ENCODE measurements around the gene ABHD16A.

Gene ABHD16A

GRCh38 chr6:31660381-31661261 is 42.5 kb downstream of the ABHD16A start, which contains the start of gene C6orf47:
Gene C6orf47, minus strand, starts transcription at chr6:31660778. Its CDS starts 831 bp downstream, at chr6:31659947.
- FAIRE-seq: no peak

DNA sequence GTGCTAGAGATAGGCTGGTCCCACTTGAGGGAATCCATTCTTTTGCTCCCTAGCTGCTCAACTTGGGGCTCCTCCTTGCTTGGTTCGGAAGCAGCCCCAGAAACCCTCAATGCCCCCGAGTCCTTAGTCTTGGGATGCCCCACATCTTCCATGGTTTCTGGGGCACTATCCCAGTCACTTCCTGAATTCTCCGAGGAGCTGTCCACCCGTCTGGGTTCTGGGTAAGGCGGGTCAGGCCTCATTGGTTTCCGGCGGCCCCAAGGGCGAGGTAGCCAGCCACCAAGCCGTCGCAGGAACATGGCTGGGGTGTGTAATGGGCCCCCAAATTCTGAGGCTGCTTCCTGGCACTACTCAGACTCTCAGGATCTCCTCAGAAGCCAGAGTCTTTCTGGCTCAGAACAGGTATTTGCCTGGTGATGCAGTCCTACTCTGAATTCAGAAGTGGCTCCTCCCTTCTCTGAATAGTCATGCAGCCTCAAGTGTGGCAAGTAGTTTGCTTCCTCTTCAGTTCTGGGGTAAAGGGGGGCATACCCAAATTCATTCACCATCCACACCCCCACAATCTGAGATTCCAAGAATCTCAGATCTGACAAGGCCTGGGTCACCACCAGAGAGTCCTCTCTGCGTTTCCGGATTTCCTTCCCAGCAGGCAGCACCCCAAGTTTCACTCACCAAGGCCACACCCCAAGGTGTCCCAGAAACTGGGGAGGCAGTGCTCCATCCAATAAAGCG is 43.3 kb downstream of the ABHD16A start:
- FAIRE-seq: no peak

GRCh38 chr6:31658983-31659648 is 44.0 kb downstream of the ABHD16A start:
- no peak for FAIRE-seq

DNA sequence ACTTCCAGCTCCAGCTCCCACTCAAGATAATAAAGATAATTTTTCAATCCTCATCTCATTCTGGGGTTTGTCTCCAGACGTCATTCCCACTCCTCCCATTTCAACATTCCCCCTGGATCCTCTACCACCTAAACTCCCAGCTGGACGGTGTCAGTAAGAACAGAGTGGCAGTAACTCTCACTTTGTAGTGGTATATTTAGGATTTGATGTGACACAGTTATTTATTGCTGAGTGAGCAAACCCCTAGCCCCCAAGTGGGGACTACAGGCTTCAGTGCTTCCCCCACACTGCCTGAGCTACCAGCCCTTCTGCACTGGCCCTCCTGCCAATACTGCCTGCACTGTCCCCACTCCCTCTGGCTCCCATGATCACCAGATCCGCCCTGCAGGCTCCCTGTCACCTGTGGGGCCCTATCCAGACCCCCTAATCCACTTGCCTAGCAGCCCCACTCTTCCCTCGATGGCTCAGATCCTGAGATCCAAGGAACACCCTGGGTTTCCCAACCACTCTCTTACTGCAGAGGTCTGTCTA is 44.9 kb downstream of the ABHD16A start:
- no peak for FAIRE-seq

GRCh38 chr6:31657406-31658157 is 45.5 kb downstream of the ABHD16A start:
- no peak for FAIRE-seq

DNA sequence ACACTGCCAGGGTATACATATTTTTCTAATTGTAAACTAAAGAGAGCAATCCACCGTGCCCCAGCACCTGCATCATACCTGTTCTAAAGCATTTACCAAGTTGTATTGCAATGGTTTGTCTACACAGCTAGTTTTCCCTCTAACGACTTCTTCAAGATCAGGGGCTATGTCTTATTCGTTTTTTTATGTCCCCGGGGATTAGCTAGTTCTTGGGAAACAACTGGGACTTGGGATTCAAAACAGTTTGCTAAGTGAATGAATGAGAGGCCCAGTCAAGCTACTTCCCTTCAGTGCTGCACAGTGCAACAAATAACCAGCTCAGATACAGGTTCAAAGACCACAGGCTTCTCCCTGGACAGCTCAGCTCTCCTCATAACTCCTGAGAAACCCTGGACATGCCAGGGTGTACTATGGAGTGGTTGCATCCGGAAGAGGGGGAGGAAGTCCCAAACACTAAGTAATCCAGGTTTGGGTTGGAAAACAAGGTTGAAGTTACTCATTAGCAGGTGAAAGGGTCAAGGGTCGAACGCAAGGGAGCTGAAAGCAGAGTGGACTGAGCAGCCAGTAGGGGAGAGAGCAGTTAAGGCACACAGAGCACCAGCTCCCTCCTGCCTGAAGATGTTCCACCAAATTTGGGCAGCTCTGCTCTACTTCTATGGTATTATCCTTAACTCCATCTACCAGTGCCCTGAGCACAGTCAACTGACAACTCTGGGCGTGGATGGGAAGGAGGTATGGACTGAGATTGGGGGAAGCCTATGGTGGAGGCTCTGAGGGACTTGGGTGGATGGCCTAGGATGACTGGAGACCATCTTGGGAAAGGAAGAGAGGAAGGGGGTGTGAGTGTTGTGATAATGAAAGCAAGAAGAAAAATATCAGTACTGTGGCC is 47.5 kb downstream of the ABHD16A start, which contains the start of gene APOM:
Gene APOM, plus strand, starts transcription at position 546 of the 889 bp plus-strand sequence. Its CDS starts 73 bp downstream, at position 619.
- no peak for FAIRE-seq

DNA sequence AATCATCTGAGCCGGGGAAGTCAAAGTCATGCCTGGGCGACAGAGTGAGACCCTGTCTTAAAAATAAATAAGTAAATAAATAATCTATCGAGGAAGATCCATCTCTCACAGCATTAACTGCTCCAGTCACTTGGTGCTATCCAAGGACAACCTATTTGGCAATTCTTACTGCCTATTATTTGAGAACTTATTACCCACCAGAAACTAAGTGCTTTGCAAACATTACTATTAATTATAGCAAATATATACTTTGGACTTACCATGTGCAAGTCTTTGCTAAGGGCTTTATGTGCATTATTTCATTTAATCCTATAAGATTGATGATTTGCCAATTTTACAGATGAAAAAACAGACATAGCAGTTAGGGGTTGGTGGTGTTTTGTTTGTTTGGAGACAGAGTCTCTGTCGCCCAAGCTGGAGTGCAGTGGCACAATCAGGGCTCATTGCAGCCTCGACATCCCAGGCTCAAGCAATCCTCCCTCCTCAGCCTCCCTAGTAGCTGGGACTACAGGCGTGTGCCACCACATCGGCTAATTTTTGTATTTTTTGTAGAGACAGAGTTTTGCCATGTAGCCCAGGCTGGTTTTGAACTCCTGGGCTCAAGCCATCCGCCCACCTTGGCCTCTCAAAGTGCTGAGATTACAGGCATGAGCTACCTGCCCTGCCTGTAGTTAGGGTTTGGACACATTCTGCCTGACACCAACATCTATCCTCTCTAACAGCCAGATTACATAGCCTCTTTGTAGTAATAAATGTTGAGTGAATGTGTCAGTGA is 48.4 kb downstream of the ABHD16A start:
- FAIRE-seq: no peak

- peak; percentile 49 for FAIRE-seq
Measured at GRCh38 chr6:31652925-31653724, 50.0 kb downstream of the ABHD16A start.

DNA sequence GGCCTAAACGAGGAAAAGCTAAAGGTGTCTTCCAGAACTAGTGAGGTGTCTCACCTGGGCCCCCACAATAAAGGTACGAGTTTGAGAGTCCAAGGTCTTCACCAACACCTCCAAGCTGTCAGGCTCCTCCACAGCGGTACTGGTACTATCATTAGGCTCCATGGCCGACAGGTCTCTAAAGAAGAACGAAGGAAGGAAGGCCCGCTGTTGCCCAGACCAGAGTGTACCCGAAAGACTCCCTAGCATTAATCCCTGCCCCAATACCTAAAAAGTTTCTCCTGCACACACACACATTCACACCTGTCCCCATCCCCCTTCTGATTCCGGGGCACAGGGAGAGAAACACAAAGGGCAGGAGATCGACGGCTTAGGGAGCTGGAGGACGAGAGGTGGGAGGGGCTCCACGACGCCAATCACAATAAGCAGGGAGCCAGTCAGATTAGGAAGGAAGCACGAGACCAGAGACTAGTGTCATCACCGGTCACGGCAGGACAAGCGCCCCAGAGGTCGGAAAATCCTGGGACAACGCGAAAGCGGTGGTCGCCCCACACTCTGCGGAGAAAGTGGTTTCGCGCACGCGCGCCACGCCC is 51.4 kb downstream of the ABHD16A start:
- no peak for FAIRE-seq

- no peak for FAIRE-seq
Measured at GRCh38 chr6:31645325-31645724, 57.8 kb downstream of the ABHD16A start.

DNA sequence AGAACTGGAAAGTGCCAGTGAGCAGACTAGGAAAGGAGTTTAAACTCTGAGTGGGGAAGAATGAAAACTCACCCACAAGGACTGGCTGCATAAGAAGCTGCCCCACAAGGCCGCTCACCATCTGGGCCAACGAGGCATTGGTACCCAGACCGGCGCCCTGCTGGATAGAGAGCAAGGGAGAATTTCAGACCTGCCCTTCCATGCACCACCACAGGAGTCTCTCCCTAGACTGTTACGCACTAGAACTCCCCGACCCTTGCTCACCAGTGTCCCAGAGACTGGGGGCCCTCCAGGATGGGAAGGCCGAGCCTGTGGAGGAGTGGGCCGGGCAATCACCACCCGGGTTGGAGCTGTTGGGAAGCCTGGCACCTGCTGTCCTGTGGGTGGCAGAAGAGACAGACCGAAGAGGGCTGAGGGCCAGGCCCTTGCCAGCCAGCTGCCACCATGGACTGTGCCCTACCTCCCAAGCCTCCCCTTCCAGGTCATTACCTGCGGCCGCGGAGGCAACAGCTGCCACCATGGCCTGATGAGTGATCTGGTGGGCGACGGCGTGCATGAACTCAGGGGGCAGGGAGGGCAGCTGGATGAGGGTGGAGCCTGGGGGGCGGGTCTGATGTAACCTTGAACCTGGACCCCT is 59.2 kb downstream of the ABHD16A start:
- FAIRE-seq: no peak

DNA sequence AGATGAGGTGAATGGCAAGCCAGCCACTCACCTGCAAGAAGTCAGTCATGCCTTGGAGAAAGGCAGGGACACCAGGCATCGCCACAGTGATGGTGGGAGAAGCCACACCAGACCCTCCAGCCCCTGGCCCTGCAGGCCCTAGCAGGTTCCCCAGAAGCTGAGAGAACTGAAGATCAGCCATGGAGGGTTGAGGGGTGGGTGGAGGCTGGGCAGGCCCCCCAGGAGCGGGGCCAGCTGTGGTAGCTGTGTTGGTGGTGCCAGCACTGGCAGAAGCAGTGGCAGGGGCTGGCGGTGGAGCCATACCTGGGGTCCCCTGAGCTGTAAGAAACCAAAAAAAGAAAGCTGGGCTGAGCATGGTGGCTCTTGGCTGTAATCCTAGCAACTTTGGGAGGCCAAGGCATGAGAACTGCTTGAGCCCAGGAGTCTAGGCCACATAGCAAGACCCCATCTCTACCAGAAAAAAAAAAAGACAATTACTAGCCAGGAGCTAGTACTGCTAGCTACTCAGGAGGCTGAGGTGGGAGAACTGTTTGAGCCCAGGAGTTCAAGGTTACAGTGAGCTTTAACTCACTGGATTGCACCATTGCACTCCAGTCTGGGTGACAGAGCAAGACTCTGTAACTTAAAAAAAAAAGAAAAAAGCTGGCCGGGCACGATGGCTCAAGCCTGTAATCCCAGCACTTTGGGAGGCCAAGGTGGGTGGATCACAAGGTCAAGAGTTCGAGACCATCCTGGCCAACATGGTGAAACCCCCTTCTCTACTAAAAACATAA is 60.1 kb downstream of the ABHD16A start:
- FAIRE-seq: no peak

- no peak for FAIRE-seq
Measured at GRCh38 chr6:31641370-31641769, 61.8 kb downstream of the ABHD16A start.

GRCh38 chr6:31640612-31641011 is 62.5 kb downstream of the ABHD16A start:
- no peak for FAIRE-seq

DNA sequence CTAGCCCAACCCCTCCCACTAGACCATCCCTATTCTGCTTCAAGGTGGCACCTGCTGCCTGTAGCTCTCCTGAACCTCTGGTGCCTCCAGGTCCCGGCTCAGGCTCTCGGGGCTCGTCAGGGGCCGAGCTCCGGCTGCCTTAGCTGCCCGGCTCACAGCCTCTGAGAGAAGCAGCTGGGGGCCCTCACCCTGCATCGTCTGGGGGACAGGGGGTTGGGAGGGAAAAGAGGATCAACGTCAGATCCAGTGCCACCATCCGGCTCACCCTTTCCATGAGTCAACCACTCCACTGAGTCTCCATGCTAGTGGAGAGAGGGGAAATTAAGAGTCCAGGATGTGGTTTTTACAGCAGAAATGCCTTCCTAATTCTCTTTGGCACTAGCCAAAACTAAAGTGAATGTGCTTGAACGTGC is 63.7 kb downstream of the ABHD16A start:
- no peak for FAIRE-seq

GRCh38 chr6:31639043-31639442 is 64.1 kb downstream of the ABHD16A start:
- no peak for FAIRE-seq
